Heart right ventricle (tissue), 16 donors: ENCODE measurements around the gene TOPORS. TPM values are rescaled to one million over a fixed set of nuclear protein-coding genes. Genes with fewer than 3 reads are reported as not detected.

Source experiments
- ATAC-seq, 8 donors: fragments of 200-7000 bp; cut with Tn5 transposase; one replicate each; pipeline ENCODE4 v1.9.1; 2020; ENCODE audit warnings: mild to moderate bottlenecking in 8 of 8, moderate library complexity in 8 of 8, moderate number of reproducible peaks in 1 of 8
- DNase-seq, 2 donors: peaks; one replicate each; pipeline ENCODE4 v3.0.0-alpha.2; 2020
- H3K27ac ChIP-seq, 10 donors: fragments of 200-600 bp; sonication (generic) in 2 of 10; one replicate each; pipeline versions ENCODE4 v1.5.0 to v1.8.0; 2020 to 2022; ENCODE audit warnings: mild to moderate bottlenecking in 3 of 10
- H3K27me3 ChIP-seq, 7 donors: fragments of 200-600 bp; one replicate each; pipeline ENCODE4 v1.8.0; 2021 to 2022; ENCODE audit warnings: mild to moderate bottlenecking in 2 of 7
- H3K36me3 ChIP-seq, 9 donors: fragments of 200-600 bp; sonication (generic) in 1 of 9; one replicate each; pipeline versions ENCODE4 v1.5.0 to v1.8.0; 2020 to 2022; ENCODE audit warnings: mild to moderate bottlenecking in 2 of 9
- H3K4me1 ChIP-seq, 9 donors: fragments of 200-600 bp; sonication (generic) in 1 of 9; one replicate each; pipeline versions ENCODE4 v1.5.0 to v1.8.0; 2020 to 2022; ENCODE audit warnings: mild to moderate bottlenecking in 4 of 9
- H3K4me3 ChIP-seq, 10 donors: fragments of 200-600 bp; sonication (generic) in 2 of 10; one replicate each; pipeline versions ENCODE4 v1.5.0 to v1.8.0; 2020 to 2022; ENCODE audit warnings: mild to moderate bottlenecking in 7 of 10, moderate library complexity in 2 of 10
- H3K9me3 ChIP-seq, 11 donors: fragments of 200-600 bp in 10 of 11; sonication (generic) in 2 of 11; one replicate each; pipeline versions ENCODE4 v1.5.0 to v1.8.0; 2013 to 2022; ENCODE audit warnings: mild to moderate bottlenecking in 2 of 11, control low read depth in 1 of 11, moderate library complexity in 1 of 11
- WGBS, 2 donors: extraction: QIAGEN DNeasy Blood & Tissue Kit; methylation state at CpG; one replicate each; pipeline ENCODE4 v1.1.7; 2013; ENCODE audit warnings: inconsistent platforms in 1 of 2; 5-methylcytosine and 5-hydroxymethylcytosine counted together
- intact Hi-C, 10 donors: fragments of 100-400 bp; cut with DNase I; formaldehyde crosslinking; loops; one replicate each; pipeline versions ENCODE4 v1.11.1 to v1.14.2; 2022
- polyA plus RNA-seq, 2 donors: library from polyadenylated mRNA; stranded (reverse); fragments of 200-250 nt; gene quantifications; one replicate each; pipeline ENCODE4 v1.2.3, GENCODE V29; 2013
- total RNA-seq, 10 donors: library from RNA; stranded (reverse); fragmentation: NEBNext Ultra II Directional in 3 of 10; extraction: Animal tissue kit (Norgen Biotek cat#: 25700) in 3 of 10; gene quantifications; one replicate each; pipeline versions ENCODE4 v1.2.1 to v1.2.4, GENCODE V29; 2021 to 2023
- TF ChIP-seq, protein P1 (sequence below), 9 donors: fragments of 200-600 bp; sonication (generic) in 2 of 9; IDR thresholded peaks; one replicate each; pipeline versions ENCODE4 v1.5.0 to v1.8.0; 2021 to 2022; ENCODE audit warnings: antibody characterized with exemption in 9 of 9, mild to moderate bottlenecking in 5 of 9, moderate library complexity in 1 of 9
- donor health status: Arrhythmogenic right ventricular cardiomyopathy.
- donor health status: ischemic (EF 13 %, LVEDD 7.1; RV severe dilation, severe dysfunction).
- donor health status: healthy with polysubstance abuse.
- donor health status: DM: no; HTN: yes; CAD: no.
- donor health status: DM: no; HTN: no; CAD: no.
- donor health status: ischemic (EF 25% LVEDD 6.9; RV normal size, moderate dysfunction).
- donor health status: ischemic (EF 25% LVEDD 5.7; RV mildly dilated, moderate dysfunction).
- donor health status: healthy.
- donor health status: DM: yes; HTN: yes; CAD: no.
- donor health status: Ischemic cardiomyopathy.
- donor health status: ischemic (EF 35%, LVEDD 5.7; RV mildly dilated, moderate dysfunction).
- donor health status: nonischemic (EF 11% LVEDD 7.7; RV severe dilation, severe dysfunction).
- donor health status: DM: yes; HTN: yes; CAD: no.
- donor health status: PGD.
- donor health status: ischemic (EF 29% LVEDD 5.4; RV normal size, mild dysfunction).
- donor health status: nonischemic (EF 23%, LVEDD 6.1; RV moderate dilation, normal function).

TOPORS gene
- total and polyA plus RNA-seq, 12 donors = 4.4 to 11.1 (median 8.5) TPM

DNA sequence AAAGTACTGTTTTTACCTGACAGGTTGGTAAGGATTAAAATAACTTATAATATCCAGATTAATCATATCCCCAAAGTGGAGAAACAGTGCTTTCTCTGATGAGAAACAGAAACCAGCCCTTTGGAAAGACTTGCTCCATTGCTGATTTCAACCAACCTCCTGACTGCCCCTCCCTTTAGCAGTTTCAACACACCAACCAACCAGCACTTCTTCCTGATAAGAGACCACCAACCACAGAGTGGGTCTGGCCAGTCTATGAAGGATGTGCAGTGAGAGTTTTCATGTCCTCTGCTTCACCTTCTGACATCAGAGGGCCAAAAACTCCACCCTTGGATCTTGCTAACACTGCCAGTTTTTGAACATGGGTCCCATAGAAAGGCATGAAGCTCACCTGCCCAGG is 54.5 kb downstream of the TOPORS start:
- no peak for ATAC-seq
- intact Hi-C loops = loop anchor here in 1 of 10 donors (10.0 kb wide), 1 partner anchor 63 kb away; no protein-coding TSS in a partner anchor
- H3K27me3 ChIP-seq = no peaks in the 10 kb centered on the region
- TF ChIP-seq, protein P1, sequence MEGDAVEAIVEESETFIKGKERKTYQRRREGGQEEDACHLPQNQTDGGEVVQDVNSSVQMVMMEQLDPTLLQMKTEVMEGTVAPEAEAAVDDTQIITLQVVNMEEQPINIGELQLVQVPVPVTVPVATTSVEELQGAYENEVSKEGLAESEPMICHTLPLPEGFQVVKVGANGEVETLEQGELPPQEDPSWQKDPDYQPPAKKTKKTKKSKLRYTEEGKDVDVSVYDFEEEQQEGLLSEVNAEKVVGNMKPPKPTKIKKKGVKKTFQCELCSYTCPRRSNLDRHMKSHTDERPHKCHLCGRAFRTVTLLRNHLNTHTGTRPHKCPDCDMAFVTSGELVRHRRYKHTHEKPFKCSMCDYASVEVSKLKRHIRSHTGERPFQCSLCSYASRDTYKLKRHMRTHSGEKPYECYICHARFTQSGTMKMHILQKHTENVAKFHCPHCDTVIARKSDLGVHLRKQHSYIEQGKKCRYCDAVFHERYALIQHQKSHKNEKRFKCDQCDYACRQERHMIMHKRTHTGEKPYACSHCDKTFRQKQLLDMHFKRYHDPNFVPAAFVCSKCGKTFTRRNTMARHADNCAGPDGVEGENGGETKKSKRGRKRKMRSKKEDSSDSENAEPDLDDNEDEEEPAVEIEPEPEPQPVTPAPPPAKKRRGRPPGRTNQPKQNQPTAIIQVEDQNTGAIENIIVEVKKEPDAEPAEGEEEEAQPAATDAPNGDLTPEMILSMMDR (IDR thresholded peaks at IDR 0.05) = no peak
- no peaks in the 10 kb centered on the region for H3K4me1 ChIP-seq
- H3K27ac ChIP-seq = no peak overlapping the region
- H3K9me3 ChIP-seq = peaks cover 0 to 3% (median 0%) of the 10 kb centered on the region in 11 donors
- DNase-seq = no peak
- peaks cover 0 to 90% (median 16%) of the 10 kb centered on the region in 9 donors for H3K36me3 ChIP-seq
- no peak overlapping the region for H3K4me3 ChIP-seq

DNA sequence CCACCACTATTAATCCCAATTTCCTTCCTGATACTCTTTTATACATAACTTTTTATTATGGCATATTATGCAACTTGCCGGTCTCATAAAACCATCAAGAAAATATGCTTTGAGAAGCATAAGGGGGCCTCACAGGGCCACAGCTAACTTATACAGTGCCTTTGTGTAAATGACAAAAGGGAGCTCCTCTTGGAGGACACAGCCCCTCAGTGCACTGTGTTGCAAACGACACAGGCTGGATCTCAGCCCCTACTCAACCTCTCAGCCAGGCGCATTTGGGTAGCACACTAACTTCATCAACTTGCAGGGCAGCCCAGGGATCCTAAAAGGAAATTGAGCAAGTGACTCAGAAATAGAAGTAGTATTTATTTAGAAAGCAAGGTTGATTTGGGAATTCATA is 61.8 kb downstream of the TOPORS start:
- Histone ChIP-seq H3K9me3 (no peaks in the 10 kb centered on the region), H3K4me3 (no peak overlapping the region), H3K4me1 (no peaks in the 10 kb centered on the region), H3K27me3 (no peaks in the 10 kb centered on the region), H3K36me3 (peaks cover 0 to 98% (median 21%) of the 10 kb centered on the region in 9 donors), H3K27ac (no peak overlapping the region)
- intact Hi-C loops = loop anchor here in 2 of 10 donors (5.0 to 10.0 kb wide), 2 partner anchors 37 to 56 kb away; partner anchors contain the start of gene RIGI (in 1 of the 2)
- 80 to 84% methylated on average over 3 of the region's 3 CpGs for WGBS, 2 donors
- ATAC-seq (no peak), DNase-seq (no peak)
- TF ChIP-seq, protein P1 (IDR thresholded peaks at IDR 0.05) = no peak

Other genes starting within 250 kb of the TOPORS start
- 10 to 100 TPM; 55.2 to 77.6 (median 66.3) TPM for gene ACO1, start 167.9 kb downstream of the TOPORS start, total RNA-seq
- 10 to 100 TPM in 1 of 2 donors, 1 to 10 TPM in 1; 7.1 to 25.8 TPM for gene ACO1, start 167.9 kb downstream of the TOPORS start, polyA plus RNA-seq
- gene RIGI, start 26.4 kb downstream of the TOPORS start, total RNA-seq = 10 to 100 TPM in 1 of 10 donors, 1 to 10 TPM in 9; 3.0 to 15.2 (median 5.0) TPM
- 1 to 10 TPM; 1.5 to 2.3 TPM for gene RIGI, start 26.4 kb downstream of the TOPORS start, polyA plus RNA-seq
- gene SMIM27, start 259 bp downstream of the TOPORS start, total RNA-seq = 10 to 100 TPM; 11.3 to 19.6 (median 16.2) TPM
- gene SMIM27, start 259 bp downstream of the TOPORS start, polyA plus RNA-seq = 1 to 10 TPM; 3.6 to 6.4 TPM
- gene NDUFB6, start 20.6 kb upstream of the TOPORS start, total RNA-seq = 100 to 1,000 TPM; 101 to 186 (median 136) TPM
- gene NDUFB6, start 20.6 kb upstream of the TOPORS start, polyA plus RNA-seq = 100 to 1,000 TPM in 1 of 2 donors, 10 to 100 TPM in 1; 52.2 to 105 TPM
- gene TAF1L, start 83.1 kb upstream of the TOPORS start, total RNA-seq = not detected
- gene TAF1L, start 83.1 kb upstream of the TOPORS start, polyA plus RNA-seq = under 1 TPM in 1 of 2 donors, not detected in 1; under 0.01 TPM
- not detected for gene TMEM215, start 231.0 kb upstream of the TOPORS start, total RNA-seq
- gene TMEM215, start 231.0 kb upstream of the TOPORS start, polyA plus RNA-seq = not detected